Hippocampal formation (tissue), 2 donors: ENCODE data around the gene MYZAP.

Experiments used
- DNase-seq, 2 donors: peaks; one replicate each; lab custom pipeline; 2025; lab: John Stamatoyannopoulos, UW

MYZAP gene

DNA sequence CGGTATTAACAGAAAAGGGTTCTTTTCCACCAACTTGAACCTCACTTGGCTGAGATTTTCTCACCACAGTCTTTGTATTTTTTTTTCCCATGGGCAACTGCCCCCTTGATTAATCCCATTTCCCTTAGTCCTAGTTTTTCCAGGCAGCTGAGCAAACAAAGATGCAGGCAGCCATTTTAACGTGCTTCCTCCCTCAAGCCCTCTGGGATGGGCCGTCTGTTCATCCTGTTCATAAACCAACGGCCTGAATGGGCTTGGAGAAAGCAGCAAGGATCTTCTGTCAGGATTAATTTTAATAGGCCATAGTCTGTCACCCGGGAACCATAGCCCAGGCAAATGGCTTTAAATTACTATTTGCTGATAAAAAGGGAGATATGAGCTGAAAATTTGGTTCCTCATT, 104.4 kb downstream of the MYZAP start:
- DNase-seq = no peak

DNA sequence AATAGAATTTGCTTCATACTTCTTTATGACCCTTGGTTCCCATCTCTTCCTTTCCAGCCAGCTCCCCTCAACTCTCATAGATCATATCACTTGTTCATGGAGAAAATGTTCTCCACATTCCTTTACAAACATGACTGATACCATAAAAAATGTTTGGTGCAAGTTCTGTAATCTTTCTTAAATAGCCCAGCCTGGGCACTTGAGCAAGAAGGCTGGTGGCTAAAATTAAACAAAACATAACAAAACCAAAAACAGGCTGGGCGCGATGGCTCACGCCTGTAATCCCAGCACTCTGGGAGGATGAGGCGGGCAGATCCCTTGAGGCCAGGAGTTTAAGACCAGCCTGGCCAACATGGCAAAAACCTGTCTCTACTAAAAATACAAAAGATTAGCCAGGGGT, 105.9 kb downstream of the MYZAP start:
- no peak for DNase-seq

DNA sequence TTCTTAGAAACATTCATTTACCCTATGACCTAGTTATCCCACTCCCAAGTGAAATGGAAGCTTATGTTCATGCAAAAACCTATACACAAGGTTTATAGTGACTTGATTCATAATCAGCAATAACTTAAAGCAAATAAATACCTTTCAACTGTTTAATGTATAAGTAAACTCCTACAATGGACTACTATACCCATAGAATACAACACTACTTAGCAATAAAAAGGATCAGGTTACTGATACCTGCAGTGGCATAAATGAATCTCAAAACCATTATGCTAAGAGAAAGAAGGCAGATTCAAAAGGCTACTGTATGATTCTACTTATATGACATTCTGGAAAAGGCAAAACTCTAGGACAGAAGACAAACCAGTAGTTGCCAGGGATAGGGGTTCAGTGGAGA, 106.5 kb downstream of the MYZAP start:
- DNase-seq = no peak

DNA sequence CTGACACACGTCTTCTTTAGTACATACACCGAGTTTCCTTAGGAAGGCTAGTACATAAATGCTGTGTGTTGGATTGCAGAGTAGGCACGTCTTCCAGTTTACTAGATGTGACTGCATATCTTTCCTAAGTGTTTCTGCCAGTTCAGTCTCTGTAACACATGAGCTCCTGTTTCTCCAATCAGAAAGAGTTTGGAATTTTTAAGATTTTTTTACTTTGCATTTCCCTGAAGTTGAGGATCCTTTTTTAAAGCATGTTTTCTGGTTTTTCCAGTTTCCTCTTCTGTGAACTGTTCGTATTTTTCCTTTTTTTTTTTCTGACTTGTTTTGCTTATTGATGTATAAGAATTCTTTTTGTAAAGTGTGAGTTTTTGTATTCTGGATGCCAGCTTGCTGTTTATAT, 107.3 kb downstream of the MYZAP start:
- DNase-seq = no peak

DNA sequence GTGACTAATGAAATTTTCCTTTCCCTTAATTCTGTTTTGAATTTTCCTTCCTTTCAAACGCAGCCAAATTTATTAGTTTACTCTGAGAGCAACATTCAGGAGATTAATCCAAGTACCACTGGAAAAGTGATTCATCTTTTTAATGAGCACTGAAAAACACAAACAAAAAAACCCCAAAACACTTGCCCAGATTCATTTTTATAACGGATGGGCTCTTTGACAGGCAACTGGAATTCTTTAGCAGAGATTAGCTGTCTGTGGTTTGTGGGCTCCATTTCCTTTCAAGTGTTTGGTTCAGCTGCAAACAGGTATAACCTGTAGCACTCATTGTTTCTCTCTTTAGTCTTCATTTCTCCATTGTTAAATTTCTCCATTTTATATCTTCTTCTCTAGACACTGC, 111.7 kb downstream of the MYZAP start:
- no peak for DNase-seq

DNA sequence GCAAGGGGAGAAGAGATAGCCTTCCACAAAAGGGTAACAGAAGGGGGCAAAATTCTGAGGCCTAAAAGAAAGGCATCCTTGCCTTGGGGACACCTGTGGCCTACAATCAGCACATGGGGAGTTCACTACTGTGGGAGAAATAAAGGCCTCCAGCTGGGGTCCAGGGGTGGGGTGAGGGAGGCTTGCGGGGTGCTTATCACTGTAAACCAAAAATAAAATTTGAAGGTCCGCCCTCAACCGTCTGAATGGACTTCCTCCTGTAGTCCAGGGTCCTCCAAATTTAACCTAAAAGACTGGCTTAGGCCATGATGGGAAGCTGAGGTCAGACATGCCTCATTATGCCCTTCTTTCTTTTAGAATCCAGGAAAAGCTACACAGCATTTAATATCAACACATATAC, 112.7 kb downstream of the MYZAP start:
- DNase-seq = no peak

DNA sequence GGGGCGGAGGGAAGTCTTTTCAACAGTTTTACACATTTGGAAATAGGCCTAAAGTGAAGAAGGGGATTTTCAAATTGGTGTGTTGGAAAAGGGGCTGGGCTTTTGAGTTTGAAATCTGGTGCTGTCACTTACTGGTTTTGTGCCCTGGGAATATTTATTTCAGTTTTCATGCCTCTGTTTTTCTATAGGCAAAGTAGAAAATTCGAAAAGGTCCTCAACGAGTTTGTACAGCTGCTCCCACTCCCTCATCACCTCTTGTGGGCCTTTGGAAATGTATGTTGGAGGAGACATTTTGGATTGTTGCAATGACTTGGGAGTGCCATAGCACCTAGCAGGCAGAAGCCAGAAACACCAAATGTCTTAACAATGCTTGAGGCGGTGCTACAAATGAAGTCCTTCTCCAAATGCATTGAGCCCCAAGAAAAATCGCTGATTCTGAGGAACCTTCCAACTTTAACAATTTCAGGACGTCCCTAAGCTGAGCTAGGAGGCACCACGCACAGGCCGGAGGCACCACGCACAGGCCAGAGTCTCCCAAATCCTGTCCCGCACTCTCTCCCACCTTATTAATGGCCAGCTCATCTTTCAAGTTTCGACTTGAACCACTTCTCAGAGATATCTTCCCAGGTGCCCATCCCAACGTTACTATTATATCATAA, 114.2 kb downstream of the MYZAP start:
- DNase-seq = peak in 1 of 2 donors; percentile 6

DNA sequence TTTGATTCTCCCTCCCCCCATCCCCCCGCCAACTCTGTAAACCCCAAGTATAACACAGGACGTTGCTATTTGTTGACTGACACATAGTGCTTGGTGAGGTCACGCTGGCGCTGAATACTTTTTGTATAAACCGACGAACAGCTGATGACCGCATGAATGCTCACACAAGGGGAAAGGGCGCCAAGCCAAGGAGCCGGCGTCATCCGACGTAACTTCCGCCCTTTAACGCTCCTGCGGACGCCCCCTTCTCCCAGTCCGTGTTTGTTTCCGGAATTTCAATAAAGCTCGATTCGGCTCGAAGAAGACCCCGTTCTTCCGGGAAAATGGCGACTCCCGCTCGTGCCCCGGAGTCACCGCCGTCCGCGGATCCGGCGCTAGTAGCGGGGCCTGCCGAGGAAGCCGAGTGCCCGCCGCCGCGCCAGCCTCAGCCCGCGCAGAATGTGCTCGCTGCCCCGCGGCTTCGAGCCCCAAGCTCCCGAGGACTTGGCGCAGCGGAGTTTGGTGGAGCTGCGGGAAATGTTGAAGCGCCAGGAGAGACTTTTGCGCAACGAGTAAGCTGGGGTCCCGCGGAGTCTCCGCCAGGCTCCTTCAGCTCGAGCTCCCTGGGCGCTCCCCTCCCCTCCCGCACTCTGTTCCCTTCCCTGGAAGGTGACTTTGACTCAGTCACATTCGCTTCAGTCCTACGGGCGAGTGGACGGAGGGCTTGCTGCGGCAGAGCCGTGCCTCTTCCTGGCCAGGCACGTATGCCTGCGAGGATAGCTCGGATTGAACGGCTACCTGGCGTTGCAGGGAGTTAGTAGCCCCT, 114.9 kb downstream of the MYZAP start, which contains the start of gene POLR2M:
Gene POLR2M, plus strand, starts transcription at position 310 of the 805 bp plus-strand sequence. Its CDS starts 129 bp downstream, at position 439.
- DNase-seq = peak; percentile 87 to 95

DNA sequence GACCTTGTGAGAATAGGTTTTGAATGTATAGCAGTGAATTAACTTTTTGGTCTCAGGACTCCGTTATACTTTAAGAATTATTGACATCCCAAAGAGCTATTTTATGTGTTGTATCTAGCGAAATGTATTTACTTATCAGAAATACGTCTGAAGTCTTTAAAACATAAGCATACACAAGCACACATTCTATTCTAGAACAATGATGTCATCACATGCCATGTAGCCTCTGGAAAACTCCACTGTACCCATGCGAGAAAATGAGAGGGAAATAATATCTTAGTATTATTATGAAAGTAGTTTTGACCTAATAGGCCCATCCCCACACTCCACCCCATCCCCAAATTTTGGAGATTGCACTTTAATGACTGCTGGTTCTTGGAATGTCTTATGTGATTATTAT, 116.3 kb downstream of the MYZAP start:
- no peak for DNase-seq

DNA sequence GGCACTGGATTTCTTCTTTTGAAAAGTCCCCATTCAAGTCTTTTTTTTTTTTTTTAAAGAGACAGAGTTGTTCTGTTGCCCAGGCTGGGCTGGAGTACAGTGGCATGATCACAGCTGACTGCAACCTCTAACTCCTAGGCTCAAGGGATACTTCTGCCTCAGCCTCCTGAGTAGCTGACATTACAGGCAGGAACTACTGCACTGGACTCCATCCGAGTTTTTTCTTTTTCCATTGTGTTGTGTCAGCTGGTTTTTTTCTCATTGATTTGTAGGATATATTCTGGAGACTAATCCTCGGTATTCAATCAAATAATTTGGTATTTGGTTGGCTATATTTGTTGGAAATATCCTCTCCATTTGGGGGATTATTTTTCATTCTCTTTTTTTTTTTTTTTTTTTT, 126.6 kb downstream of the MYZAP start:
- DNase-seq = no peak

DNA sequence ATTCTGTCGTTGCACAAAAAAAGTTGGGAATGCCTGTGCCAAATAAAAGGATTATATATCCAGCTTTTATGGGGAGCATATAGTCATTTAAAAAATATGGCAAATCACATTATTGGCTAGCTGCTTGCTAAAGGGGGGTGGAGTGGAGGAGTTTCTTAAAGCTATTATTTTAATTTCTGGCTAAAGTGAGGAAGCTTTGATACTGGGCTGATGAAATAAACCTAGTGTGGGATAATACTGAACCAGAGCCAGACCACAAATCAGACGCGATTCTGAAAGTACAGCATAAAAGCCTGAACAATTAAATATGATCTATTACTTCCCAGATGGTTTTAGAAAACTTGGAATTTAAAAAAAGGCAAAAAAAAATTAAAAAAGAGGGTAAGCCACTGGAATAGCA, 129.2 kb downstream of the MYZAP start:
- no peak for DNase-seq

DNA sequence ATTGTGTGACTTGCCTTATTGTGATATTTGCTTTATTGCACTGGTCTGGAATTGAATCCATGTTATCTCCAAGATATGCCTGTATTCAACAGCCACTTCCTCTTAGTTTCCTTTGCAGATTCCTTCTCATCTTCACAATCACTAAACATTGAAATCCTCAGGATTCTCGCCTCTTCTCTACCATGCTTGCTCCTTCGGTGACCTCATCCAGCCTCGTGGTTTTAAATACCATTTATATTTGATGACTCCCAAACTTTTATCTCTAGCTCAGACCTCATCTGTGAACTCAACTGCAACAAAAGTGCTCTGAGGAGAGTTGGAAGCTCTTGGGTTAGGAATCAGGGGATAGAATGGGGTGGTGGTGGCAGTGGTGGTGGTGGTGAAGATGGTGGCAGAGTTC, 134.7 kb downstream of the MYZAP start:
- no peak for DNase-seq

DNA sequence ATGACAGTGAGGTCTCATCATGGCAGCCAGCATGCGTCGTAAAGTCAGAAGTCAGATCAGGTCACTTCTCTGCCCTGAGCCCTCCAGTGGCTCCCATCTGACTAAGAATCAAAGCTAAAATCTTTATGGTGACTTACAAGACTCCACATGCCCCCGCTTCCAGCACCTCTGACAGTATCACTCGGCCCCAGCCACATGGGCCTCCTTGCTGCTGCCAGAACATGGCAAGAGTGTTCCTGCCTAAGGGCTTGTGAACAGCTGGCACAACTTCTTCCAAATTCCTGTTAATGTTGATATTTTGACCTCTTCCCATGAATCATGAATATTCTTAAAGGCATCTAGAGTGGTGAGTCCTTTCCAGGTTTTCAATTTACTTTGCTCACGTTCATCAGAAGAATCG, 135.3 kb downstream of the MYZAP start:
- no peak for DNase-seq

DNA sequence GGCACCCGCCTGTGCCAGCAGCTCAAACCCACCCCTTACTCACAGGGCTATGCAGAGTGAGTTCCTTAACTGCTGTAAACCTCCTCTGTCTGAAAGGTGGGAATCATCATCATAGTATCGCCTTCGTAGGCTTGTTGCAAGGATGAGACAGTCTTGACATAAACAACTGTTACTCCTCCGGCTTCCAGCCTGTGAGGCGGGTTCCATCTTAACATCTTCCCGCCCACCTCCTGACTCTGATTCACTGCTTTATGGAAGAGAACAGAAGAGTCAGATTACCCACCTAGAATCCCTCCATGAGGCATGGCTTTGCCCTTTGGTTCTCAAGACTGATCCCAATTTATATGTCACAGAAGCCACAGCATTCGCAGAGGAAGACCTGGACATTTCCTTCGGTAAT, 136.7 kb downstream of the MYZAP start:
- no peak for DNase-seq

DNA sequence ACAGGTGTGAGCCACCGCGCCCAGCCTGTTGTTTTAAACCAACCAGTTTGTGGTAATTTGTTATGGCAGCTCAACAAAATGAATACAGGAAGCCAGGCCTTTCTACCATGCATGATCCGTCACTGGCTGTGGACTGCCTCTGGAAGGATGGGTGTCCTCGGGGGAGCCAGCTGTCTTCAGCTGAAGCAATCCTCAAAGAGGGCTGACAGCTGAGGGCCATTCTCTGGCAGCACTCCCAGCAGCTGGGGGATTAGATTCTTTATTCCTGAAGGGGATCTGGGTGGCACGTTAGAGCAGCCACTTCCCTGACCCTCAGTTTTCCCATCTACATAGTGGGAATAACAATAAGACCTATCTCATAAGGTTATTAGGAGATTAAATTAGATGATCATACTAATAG, 139.2 kb downstream of the MYZAP start:
- no peak for DNase-seq

DNA sequence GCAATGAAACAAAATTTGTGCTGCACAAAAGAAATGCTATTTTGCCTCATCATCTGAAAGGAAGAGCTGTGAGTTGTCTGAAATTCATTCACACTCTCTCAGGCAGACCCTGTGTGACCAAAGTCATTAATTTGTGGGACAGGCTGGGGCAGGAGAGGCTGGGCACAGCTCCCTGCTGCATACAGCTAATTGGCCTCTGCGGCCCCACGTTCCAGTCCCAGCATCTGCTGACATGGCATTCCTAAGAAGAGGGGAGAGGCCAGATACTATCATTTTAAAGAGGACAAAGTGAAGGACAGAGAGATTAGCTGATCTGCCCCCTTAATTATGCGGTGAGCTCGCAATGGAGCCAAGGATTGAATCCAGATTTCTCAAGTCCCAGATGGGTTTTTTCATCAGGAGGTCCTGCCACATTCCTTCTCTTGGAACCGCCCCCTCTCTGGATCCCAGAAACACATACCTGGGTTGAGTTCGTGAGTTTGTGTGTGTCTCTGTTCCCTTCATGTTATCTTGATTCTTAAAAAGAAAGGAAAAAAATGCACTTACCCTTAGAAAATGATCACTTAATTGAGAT, 139.9 kb downstream of the MYZAP start:
- DNase-seq = no peak

DNA sequence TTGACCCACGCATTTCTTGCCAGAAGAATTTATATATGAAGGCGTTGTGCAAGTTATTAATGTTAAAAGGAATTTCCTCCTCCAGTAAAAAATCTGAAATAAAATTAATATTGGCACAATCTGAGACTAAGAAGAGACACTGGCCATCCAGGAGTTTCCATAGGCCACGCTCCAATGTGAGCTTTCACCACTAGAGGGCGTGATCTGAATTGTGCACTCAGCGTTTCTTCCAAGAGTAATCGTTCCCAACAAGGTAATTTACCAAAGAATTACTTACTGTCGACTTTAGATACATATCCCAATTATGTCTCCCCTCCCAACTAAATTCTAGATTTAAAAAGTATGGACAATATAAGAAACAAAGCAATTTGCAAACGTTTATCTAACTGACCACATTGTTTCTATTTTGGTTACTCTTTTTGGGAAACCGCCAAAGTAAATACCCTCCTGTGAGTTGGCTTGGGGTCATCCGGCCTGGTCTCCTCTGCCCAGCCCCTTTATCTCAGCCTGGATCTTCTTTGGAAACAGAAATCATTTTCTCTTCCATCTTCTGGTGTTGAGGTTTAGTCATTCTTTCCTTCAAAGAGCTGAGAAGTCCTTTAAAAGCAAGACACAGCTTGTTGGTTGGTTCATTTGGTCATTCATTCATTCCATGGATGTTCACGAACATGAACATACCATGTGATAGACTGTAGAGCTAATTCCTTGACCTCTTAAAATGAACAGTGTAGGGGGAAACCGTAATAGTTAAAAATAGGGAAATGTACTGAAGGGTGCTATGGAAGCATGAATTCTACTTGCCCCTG, 141.0 kb downstream of the MYZAP start:
- DNase-seq = peak; percentile 7 to 32

DNA sequence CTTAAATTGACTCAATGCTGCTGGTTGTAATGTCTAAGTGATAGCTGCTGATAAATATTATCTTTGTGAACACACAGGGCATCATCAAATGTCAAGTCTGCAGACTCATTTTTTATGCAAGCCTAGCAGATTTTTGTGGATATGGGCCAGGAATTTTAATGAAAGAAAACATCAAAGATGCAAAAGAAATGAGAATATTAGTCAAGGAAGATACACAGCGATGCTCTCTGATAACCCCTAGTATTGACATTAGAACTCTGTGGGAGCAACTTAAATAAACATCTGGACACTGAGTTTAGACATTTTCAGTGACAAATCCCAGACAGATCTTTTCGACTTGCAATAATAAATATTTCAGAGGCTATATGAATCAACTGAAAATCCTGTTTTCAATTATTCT, 143.2 kb downstream of the MYZAP start:
- DNase-seq = no peak
